Middle frontal gyrus (tissue), 1 donor: ENCODE data around the gene ABCA2.
"Not testable (repeated sequence)": the region's sequence is repeated elsewhere in the genome, so short reads cannot be mapped to it uniquely, and the experiment has no call there.

ENCODE experiments used
- DNase-seq: peaks from one replicate; pipeline ENCODE4 v3.0.0-alpha.2; 2015; ENCODE audit warnings: low spot score; ENCODE audit errors: extremely low spot score

Gene ABCA2

GRCh38 chr9:137017071-137017470, 11.0 kb downstream of the ABCA2 start:
- DNase-seq = no peak

GRCh38 chr9:137016436-137016835, 11.6 kb downstream of the ABCA2 start:
- DNase-seq = no peak

DNA sequence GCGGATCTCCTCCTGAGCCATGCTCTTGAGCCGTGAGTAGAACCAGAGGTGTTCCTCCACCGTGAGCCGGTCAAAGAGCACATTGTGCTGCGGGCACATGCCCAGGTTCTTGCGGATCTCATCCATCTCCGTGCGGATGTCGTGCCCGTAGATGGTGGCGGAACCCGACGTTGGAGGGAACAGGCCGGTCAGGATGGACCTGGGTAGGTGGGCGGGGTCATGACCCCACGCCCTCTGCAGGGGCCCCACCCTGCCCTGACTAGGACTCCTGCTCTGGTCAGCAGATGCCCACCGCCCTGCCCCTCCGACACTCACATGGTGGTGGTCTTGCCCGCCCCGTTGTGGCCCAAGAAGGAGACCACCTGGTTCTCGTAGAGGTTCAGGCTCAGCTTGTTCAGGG, 12.1 kb downstream of the ABCA2 start:
- DNase-seq = no peak

- no peak for DNase-seq
These were observed 12.5 kb downstream of the ABCA2 start for GRCh38 chr9:137015540-137015930.

- no peak for DNase-seq
These were observed 13.1 kb downstream of the ABCA2 start for GRCh38 chr9:137014776-137015539.

GRCh38 chr9:137014166-137014565, 13.9 kb downstream of the ABCA2 start:
- DNase-seq = no peak

DNA sequence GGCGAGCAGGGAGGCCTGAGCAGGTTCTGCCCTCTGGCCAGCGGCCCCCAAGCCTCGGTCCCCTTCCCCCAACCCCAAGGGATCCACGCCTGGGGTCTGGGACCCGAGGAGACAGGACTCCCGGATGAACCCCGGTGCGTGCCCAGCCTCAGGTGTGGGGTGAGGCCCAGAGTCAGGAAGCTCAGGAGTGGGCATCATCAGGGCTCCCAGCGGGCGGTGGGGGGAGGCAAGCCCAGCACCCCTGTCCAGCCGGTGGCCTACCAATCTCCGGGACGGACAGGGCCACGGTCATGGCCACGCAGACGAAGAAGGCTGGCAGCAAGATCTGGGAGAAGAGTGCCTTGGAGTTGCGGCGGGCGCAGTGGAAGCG, 14.5 kb downstream of the ABCA2 start:
- DNase-seq = no peak

DNA sequence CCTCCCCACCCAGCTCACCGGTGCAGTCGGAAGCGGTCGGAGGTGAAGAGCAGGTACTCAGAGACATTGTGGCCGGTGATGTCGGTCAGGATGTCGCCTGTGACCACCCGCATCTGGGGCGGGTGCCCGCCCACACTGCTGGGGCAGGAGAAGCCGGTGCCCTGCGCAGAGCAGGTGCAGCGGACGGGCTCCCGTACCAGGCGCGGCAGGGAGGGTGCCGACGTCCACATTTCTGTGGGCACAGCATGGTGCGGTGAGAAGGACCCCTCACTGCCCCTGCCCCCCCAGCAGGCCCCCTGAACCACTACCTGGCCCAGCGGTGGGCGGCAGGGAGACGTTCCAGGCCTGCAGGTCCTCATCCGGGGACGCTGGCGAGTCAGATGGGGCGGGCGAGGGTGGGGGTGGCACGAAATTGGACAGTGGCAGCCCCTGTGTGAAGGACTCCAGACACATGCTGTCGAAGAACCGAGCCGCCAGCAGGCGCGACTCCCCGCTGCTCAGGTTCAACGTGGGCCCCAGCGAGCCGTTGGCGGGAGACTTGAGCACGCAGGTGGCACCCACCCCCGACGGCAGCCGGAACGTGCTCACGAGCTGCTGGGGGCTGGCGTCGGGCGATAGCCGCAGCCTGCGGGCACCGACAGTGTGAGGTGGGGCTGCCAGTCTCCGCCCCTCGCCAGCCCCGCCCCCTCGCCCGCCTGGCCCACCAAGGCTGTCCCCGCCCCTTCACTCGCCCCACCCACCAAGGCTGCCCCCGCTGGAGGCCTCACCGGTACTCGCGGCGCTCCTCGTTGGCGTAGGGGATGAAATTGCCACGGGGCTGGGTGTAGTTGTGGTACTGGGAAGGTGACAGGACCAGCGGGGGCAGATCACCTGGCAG, 15.1 kb downstream of the ABCA2 start:
- DNase-seq = no peak

- no peak for DNase-seq
These were observed 15.9 kb downstream of the ABCA2 start for GRCh38 chr9:137011907-137012675.

DNA sequence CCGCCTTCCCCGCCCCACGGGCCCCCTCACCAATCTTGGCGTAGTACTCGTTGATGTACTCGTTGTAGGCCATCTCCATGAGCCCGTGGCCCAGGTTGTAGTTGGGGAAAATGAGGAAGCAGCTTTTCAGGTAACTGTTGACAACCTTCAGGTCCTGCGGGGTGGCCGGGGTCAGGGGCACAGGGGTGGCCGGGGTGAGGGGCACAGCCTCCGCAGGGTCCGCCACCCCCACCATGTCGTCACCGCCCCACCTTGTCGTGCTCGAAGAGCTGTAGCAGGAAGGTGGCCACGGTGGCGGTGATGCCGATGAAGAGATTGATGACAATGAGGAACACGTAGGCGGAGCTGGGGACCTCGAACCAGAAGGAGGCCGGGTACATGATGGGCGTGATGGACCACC, 16.9 kb downstream of the ABCA2 start:
- no peak for DNase-seq

DNA sequence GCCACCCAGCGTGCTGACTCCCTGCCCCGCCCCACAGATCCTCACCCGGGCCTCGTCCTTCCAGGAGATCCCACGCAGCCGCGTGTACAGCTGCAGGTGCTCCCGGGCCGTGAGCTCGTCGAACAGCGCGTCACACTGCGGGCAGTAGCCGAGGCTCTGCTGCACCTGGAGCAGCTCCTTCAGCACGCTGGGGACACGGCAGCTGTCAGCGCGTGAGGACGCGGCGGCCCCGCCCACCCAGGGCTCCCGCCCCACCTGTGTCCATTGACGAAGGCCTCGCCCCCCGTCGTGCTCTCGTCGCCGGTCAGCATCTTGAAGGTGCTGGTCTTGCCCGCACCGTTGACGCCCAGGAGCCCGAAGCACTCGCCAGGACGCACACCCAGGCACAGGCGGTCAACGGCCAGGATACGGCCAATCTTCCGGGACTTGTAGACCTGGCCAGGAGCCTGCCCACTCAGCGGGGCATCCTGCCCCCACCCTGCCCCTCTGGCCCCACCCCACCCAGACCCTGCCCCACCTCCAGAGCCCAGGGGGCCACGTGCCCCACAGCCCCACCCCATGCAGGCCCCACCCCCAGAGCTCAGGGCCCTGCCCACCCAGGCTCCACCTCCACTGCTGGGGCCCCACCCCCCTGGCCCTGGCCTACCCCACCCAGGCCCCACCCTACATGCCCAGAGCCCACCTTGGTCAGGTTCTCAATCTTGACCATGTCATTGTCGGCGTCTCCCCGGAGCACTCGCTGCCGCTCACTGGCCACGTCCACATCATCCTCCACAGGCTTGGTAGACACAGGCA, 17.9 kb downstream of the ABCA2 start:
- no peak for DNase-seq

DNA sequence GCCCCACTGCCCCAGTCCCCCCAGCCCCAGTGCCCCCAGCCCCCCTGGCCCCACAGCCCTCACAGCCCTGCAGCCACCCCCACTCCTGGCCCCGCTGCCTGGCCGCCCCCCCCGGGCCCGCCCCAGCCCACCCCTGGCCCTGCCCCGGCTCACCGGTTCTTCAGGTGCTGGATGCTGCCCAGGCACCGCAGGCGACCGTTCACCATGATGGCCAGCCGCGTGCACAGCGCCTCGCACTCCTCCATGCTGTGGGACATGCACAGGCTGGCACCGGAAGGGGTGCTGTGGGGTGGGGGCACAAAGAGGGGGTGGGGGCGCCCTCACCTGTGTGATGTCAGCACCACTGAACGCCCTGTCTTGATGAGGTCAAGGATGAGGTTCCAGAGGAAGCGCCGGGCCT, 18.8 kb downstream of the ABCA2 start:
- no peak for DNase-seq

DNA sequence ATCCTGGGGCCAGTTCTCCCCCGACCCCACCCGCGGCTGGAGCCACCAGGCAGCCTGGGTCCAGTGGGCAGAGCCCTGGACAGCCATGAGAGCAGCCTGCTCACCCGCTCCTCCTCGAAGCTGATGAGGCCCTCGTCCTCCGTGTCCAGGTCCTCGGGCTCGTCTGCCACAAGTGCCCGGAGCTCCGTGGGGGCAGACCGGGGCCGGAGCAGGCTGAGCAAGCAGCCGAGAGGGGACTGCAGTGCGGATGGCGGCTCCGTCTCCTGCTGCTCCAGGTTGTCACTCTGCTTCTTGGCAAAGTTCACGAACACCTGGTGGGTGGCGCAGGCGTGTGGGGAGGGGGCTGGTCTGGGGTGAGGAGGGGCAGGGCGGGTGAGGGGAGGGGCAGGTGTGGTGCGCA, 19.7 kb downstream of the ABCA2 start:
- no peak for DNase-seq

DNA sequence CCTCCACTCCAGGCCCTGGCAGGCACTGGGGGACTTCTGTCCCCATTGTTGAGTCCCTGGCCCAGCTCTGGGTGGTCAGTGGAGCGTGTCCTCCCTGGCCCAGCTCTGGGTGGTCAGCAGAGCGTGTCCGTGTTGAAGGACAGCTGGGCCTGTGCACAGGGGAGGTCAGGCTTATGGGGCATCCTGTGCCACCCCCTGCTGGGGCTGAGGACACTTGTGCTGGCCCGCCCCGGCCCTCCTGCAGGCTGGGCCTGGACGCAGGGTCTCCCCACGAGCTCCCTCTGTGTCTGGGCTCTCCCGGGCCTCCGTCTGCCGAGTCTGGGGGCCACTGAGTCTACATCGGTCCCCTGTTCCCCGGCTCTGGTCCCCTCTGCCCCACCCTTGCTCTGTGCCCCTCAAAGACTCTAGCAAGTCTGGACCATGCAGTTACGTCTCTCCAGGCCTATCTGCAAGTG, 20.2 kb downstream of the ABCA2 start:
- no peak for DNase-seq

- DNase-seq = no peak
These were observed 20.8 kb downstream of the ABCA2 start for GRCh38 chr9:137007108-137007815.

- DNase-seq = no peak
These were observed 21.7 kb downstream of the ABCA2 start for GRCh38 chr9:137006116-137007003.

GRCh38 chr9:137004285-137004684, 23.8 kb downstream of the ABCA2 start:
- not testable (repeated sequence) for DNase-seq

DNA sequence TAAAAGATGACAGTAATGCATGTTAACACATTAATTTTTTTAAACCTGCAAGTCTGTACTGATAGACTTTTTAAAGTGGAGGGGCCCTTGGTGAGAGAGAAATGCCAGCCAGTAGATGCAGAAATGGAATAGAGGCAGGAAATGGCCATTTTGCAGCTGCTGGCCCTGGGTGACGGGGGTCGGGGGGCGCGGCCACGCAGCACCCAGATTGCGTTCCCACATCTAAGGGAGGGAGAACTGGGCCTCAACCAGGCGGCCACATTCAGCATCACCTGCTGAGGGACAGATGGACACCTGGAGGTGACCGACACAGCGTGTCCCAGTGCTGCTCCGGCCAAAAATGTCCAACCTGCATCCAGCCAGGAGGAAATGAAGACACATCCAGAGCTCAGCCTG, 25.4 kb downstream of the ABCA2 start:
- no peak for DNase-seq

- no peak for DNase-seq
These were observed 26.0 kb downstream of the ABCA2 start for GRCh38 chr9:137001857-137002645.
